Muscle of back (tissue), 11 donors: Measurements from ENCODE around the gene ITGB2. TPM values are rescaled to one million over a fixed set of nuclear protein-coding genes. Genes with fewer than 3 reads are reported as not detected.

Source experiments
- DNase-seq, 3 donors: peaks; one replicate each; pipeline versions ENCODE4 v3.0.0 to v3.0.0-alpha.2; 2013
- polyA plus RNA-seq, 10 donors: library from polyadenylated mRNA; unstranded; fragments of 120-200 nt; gene quantifications; one replicate each; pipeline ENCODE4 v1.2.1, GENCODE V29; 2013; ENCODE audit not compliant: insufficient read length in 10 of 10

ITGB2 gene
- polyA plus RNA-seq, 10 donors = 6.9 to 27.7 (median 11.7) TPM

DNA sequence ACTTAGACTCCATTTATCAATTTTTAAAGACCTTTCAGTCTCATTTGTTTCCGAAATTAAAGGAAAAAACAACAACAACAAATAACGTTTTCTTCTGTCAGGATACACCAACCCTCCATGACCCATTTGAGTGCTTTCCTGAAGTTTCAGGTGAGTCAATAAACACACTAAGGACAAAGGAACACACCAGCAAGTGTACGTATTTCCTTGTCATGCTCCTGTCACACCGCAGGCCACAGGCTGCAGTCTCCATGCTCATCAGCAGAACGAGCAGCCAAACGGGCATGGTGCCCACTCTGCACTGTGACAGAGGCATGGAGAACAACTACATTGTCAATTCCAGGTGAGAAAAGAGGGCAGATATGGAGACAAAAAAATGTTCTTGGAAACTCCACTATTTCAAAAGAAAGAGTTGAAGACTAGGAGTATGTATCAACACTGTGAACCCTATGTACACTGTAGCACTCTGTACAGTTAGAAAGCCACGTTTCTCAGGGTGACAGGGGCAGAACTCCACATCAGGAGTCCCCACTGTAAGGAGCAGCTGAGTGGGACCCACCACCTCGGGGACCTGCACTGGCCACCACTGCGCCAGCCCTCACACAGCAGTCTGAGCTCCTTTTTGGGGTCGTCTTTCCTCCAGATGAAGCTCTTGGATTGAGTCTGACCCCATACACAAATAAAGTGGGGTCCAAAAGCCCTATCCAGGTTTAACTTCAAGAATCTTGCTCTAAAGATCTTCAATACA, 49.8 kb downstream of the ITGB2 start:
- no peak for DNase-seq

DNA sequence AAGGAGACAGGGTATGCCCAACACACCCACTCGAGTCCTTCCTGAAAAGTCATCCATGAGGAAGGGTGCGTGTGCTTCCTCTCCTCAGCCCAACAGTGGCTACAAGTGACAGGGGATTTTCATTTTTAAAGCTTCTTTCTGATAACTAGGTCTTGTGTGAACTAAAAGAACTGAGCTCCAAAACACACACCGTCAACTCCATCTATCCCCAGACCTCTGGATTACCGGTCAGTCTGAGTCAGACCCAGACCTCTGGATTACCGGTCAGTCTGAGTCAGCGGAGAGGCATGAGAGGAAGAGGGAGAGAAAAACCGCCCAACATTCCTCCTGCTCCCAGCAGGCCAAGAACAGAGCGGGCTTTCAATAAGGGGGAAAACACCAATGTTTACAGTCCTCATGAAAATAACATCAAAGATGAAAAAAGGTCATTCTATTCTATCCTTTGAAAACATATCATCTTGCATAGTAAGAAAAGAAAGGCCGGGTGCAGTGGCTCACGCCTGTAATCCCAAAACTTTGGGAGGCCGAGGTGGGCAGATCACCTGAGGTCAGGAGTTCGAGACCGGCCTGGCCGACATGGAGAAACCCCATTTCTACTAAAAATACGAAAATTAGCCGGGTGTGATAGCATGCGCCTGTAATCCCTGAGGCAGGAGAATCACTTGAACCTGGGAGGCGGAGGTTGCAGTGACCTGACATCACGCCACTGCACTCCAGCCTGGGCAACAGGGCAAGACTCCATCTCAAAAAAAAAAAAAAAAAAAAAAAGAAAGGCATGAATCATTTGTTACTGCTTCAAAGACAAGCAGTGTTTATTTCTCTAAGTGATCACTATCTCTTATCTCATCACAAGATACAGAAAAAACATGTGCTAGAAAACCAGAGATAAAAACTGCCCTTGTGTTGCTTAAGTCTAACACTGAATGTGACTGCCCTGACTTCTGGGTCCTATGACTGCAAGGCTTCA, 50.6 kb downstream of the ITGB2 start:
- DNase-seq = peak in 2 of 3 donors; percentile 41 to 71

DNA sequence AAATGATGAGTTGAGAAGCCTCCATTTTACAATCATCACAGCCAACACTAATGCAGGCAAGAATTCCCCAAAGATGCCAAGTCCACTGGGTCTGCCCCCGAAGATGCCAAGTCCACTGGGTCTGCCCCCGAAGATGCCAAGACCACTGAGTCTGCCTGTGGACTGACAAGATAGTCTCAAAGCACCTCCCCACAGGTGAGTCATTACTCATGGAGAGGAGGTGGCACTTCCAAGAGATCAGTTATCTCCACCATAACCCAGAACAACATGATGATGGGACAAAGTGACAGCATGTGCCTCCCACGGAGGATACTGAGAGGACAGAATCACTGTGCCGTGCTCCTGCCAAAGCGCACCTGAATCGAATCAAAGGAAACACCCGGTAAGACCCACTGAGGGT, 52.0 kb downstream of the ITGB2 start:
- DNase-seq = no peak

DNA sequence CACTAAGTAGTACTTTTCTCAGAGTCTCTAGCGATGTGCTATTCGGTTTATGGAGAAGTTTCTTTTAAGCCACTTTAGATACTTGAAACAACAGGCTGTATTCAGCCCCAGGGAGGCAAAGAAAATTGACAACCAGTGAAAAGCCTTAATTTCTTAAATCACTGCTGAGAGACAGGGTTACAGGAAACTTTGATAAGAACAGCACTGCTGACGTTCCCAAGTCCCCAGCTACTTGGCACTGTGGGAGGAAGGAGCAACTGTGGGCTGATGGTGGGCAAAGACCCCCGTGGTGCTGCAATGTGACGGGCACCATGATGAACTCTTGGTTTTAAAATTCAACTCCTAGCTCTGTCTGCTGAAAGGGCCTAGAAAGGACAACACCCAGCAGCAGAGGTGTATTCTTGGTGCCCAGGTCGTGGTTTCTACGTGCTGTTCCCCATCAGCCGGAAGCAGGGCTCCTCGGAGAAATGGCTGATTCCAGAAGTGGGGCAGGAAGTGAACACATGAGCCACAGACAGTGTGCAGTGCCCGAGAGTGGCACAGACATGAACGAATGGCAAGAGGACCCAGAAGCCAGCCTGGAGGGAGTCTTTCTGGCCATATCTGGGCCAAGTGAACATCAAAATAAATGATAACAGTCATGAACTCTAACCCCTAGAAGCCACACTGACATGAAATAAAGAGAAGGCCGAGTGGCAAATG, 52.5 kb downstream of the ITGB2 start:
- DNase-seq = no peak

DNA sequence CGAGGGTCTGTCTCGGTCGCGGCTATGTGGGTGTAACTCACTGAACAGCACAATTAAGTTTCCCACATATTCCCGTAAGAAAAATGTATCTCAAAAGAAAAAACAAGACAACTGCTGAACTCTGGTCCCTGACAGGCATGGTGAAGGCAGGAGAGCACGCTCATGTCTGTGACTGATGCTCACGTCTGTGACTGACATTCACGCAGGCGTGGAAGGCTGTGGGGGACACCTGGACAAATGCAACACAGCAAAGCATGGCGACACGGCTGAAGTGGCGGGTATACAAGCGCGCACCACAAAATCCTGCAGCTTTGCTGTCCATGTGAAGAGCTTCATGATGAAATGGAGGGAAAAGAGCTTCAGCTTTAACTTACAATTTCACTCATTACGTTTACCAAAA, 53.2 kb downstream of the ITGB2 start:
- no peak for DNase-seq

DNA sequence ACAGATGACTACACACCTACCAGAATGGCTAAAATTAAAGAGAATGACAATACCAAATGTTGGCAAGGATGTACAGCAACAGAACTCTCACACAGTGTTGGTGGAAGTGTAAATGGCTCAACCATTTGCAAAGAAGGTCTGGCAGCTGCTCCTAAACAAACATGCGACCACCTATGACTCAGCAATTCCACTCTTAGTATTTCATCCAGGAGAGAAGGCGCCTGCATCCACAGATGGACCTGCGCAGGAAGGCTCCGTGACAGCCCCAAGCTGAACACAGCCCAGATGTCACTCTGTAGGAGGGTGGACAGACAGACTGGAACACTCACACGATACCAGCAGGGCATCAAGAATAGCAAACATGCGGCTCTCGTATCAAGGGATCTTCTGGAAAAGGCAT, 53.9 kb downstream of the ITGB2 start:
- DNase-seq = no peak

DNA sequence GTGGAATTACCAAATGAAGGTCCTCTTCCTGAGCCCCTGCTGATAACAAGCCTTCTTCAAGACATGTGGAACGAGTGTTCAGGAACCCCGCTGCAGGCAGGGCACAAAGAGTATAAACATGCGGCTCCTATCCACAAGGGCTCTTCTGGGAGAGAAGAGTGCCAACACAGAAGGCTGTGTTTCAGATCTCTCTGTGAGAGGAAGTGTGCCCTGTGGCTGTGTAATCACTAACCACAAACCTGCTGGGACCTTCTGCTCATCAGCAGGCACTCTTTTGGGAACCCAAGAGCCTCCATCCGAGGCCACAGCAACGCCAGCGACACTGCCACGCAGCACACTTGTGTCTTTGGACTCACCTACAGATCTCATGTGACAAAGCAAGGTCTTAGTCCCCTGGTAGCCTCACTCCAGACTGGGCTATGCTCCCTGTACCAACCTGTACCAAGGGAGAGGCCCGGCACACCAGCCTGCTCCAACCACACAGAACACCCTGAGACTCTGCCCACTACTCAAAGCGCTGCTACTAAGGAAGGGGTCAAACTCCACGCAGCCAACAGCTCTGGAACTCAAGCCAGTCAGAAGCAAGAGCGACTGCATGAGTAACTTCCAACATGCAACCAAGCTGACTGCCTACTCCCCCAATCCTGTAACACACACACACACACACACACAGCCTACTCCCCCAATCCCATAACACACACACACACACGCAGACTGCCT, 55.0 kb downstream of the ITGB2 start:
- no peak for DNase-seq

DNA sequence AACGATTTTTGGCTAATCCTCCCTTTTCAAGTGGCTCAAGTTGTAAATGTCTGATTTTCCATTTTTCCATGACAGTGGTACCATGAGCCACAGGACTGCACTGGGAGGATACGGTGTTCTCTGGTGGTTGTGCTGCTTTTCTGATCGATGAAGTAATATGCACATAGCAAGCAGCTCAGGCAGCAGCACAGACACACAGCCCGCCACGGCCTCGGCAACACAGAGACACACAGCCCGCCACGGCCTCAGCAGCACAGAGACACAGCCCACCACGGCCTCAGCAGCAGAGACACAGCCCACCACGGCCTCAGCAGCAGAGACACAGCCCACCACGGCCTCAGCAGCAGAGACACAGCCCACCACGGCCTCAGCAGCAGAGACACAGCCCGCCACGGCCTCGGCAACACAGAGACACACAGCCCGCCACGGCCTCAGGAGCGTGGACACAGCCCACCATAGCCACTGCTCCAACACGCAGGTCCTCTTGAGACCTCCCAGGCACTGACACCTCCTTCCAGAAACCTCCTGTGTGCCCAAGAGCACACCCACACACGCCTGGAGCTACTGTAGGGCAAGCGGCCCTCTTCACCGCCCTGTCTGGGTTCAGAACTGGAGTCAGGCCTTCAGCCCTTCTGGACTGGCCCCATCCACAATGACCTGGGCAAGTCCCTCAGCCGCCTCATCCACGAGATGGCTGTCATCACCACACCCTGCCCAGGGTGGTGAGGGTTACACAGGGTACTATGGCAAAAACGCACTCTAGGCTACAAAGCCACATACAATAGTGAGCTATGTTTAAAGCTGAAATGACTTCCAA, 57.6 kb downstream of the ITGB2 start:
- no peak for DNase-seq

DNA sequence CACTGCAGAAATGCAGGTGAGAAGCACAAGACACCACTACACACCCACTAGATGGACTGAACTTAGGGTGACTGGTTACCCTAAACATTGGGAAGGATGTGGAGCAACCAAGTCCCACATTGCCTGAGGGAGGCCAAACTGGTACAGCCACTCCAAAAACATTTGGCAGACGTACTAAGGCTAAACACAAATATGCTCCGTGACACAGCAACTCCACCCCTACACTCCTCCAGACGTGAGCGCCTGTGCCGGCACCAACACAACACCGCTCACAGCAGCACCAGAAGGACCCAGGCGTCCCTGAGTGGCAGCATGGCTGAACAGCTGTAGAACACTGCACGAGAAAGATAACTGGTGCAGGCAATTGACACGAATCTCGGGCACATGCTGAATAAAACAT, 61.9 kb downstream of the ITGB2 start:
- DNase-seq = no peak

DNA sequence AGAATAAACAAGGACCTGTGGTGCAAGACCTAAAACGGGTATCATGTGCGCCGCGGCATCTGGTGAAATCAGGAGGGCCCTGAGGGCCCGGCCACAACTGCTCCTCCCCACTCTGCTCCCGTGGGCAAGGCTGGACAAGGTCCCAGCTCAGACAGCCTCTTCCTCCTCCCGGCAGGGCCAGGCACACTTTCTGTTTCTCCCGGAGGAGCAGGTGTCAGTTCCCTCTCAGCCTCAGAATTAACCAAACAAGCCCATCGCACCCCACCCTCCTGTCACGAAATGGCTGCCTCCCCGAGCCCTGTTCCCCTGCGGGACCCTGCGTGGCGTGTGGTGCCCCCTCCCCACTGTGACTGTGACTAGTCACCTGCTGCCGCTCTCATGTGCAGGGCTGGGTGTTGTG, 62.4 kb downstream of the ITGB2 start:
- DNase-seq = no peak

DNA sequence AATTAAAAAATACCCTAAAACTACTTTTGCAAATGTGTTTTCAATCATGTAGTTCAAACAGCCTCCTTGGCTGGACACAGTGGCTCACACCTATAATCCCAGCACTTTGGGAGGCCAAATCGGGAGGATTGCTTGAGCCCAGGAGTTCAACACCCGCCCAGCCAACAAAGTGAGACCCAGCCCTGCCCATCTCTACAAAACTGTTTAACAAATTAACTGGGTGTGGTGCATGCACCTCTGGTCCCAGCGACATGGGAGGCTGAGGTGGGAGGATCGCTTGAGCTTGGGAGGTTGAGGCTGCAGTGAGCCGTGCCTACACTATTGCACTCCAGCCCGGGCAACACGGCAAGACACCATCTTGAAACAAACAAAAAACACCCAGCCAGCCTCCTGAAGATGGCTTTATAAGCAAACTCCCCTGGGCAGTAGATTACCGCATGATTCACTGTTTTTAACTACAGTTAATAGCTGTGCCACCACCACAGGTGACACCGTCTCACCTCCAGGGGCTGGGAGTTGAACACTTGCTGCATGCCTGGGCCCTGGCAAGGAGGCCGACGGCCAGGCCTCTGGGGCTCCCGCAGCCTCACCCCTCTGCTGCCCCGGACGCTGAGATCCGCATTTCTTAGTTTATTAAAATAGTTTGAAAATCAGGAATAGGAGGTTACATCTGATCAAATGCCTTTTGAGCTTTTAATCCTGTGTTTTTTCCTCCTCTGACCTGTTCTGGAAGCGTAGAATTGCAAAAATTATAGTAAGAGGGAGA, 63.4 kb downstream of the ITGB2 start:
- no peak for DNase-seq

DNA sequence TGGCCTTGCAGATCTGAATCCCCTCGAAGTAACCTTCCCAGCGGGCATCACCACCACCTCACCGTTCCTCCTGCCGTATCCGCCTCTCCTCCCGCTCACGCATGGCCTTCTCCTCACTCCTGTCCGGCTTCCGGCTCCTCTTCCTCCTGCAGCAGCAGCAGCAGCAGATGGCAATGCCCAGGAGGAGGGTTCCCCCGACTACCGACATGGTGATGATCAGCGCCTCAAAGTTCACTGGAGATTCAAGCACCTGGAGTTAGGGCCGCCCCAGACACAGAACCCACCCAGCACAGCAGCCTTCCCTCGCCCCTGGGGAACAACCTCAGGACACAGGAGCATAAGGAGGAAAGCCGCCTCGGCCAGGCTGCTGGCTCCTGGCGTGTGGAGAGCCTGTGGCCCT, 64.6 kb downstream of the ITGB2 start:
- no peak for DNase-seq

DNA sequence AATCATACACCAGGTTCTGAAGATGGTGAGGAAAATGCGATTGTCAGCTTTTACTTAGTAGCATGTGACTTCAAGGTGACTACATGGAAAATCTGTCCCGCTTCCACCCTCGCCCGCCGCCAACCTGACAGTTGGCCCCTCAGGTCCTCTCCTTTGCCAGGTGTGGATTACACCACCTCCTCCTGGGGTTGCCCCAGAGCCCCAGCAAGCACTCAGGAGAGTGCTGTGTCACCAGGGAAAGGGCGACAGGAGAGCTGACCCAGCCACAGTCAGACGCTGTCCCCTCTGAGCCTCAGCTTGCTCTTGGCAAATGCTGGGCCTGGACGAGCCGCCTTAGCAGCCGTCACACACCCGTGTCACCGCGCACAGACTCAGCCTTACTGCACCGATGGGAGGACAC, 65.1 kb downstream of the ITGB2 start:
- DNase-seq = no peak

DNA sequence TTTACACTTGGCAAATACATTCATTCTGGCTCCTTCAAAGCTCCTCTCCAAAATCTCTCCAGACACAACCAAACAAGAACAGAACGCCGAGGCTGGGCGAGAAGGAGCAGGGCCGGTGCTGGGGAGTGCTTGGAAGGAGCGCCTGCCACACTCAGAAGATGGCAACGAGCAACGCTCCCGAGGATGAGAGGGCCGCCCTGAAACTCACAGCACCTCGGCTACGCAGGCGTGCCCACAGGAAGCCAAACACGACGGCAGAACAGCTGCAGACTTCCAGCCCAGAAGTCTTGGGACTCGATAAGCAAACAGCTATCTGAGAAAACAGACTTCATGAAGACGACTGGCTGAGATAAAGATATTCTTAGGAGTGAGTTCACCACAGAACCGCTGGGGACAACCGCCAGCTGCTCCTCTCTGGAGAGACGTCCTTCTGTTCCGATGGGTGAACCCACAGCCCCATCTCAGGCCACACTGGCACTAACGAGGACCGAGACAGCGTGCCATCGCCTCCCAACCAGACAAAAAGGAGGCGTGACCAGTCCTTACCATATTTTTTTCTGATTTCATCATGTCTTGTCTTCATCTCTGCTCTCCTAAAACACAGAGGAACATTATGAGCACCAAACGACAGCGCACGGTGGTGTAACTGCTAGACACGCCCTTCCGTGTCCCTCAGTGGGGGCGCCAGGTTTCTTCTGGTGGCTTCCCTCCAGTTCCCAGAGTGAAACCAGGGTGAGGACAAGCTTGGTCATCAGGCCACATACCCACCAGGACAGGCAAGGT, 65.8 kb downstream of the ITGB2 start:
- DNase-seq = no peak

DNA sequence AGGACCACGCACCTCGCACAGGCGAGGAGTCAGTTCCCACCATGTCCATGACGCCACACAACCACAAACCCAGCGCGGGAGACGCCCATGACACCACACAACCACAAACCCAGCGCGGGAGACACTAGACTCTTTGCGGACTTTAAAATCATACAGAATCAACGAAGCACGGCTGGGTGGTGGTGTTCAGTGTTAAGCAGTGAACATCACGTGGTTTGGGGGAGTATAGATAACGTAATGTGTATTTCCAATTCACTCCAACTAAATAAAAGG, 66.4 kb downstream of the ITGB2 start:
- no peak for DNase-seq

DNA sequence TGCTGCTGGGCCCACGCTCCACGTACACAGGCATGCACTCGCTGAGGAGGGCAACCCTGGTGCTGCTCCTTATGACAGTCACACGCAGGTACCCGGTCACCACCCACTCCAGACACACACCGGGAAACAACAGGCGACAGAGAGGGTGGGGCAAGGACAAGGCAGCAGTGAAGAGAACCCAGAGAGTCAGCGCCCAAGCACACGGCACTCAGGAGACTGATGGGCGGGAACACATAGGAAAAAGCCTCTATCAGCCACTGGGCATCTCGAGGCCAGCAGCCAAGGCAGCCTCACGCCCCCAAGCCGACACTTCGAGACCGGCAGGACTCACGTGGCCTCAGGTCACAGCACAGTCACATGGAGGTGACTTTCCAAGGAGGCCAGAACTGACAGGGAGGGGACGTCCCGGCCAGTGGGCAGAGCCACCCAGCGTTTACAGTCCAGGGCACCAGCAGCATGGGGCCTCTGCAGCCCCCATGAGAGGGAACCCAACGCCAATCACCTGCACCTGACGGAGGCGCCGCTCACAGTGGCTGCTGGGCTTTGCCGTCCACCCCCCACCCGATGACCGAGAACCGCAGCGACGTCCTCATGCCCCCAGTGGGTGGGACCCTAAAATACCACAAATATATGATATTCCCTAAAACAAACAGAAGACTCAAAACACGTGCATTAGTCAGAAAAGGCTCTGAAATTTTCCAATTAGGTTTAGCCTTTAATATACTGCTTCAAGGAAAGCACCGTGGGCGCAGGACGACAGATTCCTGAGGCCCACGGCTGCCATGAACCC, 66.9 kb downstream of the ITGB2 start:
- no peak for DNase-seq

DNA sequence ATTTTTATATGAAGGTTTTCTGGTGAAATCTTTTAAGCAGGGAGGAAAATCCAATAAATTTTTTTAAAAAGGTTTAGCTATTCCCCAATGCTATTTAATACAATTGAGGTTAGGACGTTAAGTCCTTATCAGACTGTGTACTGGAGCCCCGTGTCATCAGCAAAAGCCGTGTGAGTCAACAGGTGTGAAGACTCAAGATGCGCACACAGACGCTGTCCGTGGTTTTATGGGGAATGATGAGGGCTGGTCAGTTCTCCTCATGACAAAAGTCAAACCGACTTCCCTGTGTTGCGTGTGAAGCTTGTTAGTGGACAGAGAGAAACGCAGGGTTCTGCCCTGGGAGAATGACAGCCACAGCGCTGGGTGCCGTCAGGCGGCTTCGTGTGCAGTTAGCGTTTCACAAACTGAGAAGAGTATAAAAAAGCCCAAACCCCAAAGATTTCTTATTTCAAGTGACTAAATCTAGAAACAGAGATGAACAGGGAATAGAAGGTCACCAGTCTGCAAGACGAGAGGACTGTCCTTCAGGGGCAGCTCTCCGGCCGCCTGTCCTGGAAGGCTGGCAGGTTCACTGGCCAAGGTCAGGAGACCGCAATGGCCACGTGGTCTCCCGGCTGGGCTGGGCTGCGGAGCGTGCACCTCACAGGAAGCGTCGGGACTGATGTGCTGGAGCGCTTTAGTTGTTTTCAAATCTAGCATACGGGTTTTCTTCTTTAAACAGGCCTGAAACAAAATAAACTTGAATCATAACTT, 69.6 kb downstream of the ITGB2 start:
- DNase-seq = no peak
